SK-N-SH (cell line): ENCODE data around the gene CDC42BPG. TPM values are rescaled to one million over a fixed set of nuclear protein-coding genes. Genes with fewer than 3 reads are reported as not detected.
A peak's percentile ranks its signal among the peaks of the same experiment; 100 is the strongest.
"Not testable (repeated sequence)": the region's sequence is repeated elsewhere in the genome, so short reads cannot be mapped to it uniquely, and the experiment has no call there.

ENCODE experiments used
- CTCF ChIA-PET: fragments of 300-600, 350-600 bp; formaldehyde crosslinking; extraction: SDS; loops from one replicate; lab custom pipeline; 2021; lab: Yijun Ruan, JAX
- POLR2A ChIA-PET: fragments of 350-600 bp; sonication (Branson Sonifier 250); formaldehyde crosslinking; extraction: SDS; loops from one replicate; lab custom pipeline; 2020; ENCODE audit warnings: antibody characterized with exemption, inconsistent platforms; lab: Yijun Ruan, JAX
- DNase-seq: peaks from one replicate; pipeline ENCODE4 v3.0.0; 2012
- H2AFZ ChIP-seq: fragments of 200-600 bp; sonication (generic); 2 replicates; pipeline ENCODE4 v1.8.1; 2016; ENCODE audit warnings: antibody characterized with exemption, mild to moderate bottlenecking, low read depth
- H3F3A ChIP-seq: fragments of 200-600 bp; sonication (generic); replicated peaks from 2 replicates; pipeline ENCODE3; 2016; ENCODE audit warnings: antibody characterized with exemption, mild to moderate bottlenecking; ENCODE audit not compliant: insufficient read depth
- H3K27ac ChIP-seq, 2 experiments: fragments of 200-500 bp in 1 of 2; fragments of 200-600 bp in 1 of 2; sonication (Bioruptor generic) in 1 of 2; sonication (generic), shearing (Covaris generic) in 1 of 2; 2 replicates each; pipeline versions ENCODE4 v1.5.1 to v1.6.1; 2014 to 2016; ENCODE audit warnings: low read depth in 2 of 2, inconsistent platforms in 1 of 2, low read length in 1 of 2, mild to moderate bottlenecking in 1 of 2, mixed read lengths in 1 of 2
- H3K27me3 ChIP-seq: fragments of 200-600 bp; sonication (generic), shearing (Covaris generic); 2 replicates; pipeline ENCODE4 v1.6.1; 2016; ENCODE audit warnings: mixed run types; ENCODE audit not compliant: insufficient read depth
- H3K36me3 ChIP-seq, 2 experiments: fragments of 200-500 bp in 1 of 2; fragments of 200-600 bp in 1 of 2; sonication (Bioruptor generic) in 1 of 2; sonication (generic) in 1 of 2; replicated peaks in 1 of 2; 2 replicates each; pipeline versions ENCODE3 to v1.5.1; 2014 to 2016; ENCODE audit warnings: low read length in 1 of 2, mild to moderate bottlenecking in 1 of 2; ENCODE audit not compliant: insufficient read depth in 2 of 2, control insufficient read depth in 1 of 2
- H3K4me1 ChIP-seq, 2 experiments: fragments of 200-500 bp in 1 of 2; fragments of 200-600 bp in 1 of 2; sonication (Bioruptor generic) in 1 of 2; sonication (generic), shearing (Covaris generic) in 1 of 2; 2 replicates each; pipeline versions ENCODE4 v1.5.1 to v1.6.1; 2014 to 2016; ENCODE audit warnings: low read depth in 1 of 2, low read length in 1 of 2, mixed run types in 1 of 2; ENCODE audit not compliant: insufficient read depth in 2 of 2, control insufficient read depth in 1 of 2
- H3K4me2 ChIP-seq: fragments of 200-600 bp; sonication (generic), shearing (Covaris generic); 2 replicates; pipeline ENCODE4 v1.6.1; 2017; ENCODE audit warnings: mixed run types
- H3K4me3 ChIP-seq, 2 experiments: fragments of 200-500 bp in 1 of 2; fragments of 200-600 bp in 1 of 2; sonication (Bioruptor generic) in 1 of 2; sonication (generic), shearing (Covaris generic) in 1 of 2; 2 replicates each; pipeline versions ENCODE4 v1.5.1 to v1.8.1; 2014 to 2016; ENCODE audit warnings: low read depth in 2 of 2, inconsistent platforms in 1 of 2, low read length in 1 of 2, mild to moderate bottlenecking in 1 of 2, mixed read lengths in 1 of 2, moderate library complexity in 1 of 2
- H3K79me2 ChIP-seq: fragments of 200-600 bp; sonication (generic); 2 replicates; pipeline ENCODE4 v1.8.1; 2017; ENCODE audit warnings: mild to moderate bottlenecking; ENCODE audit not compliant: insufficient read depth
- H3K9ac ChIP-seq: fragments of 200-600 bp; sonication (generic); 2 replicates; pipeline ENCODE4 v1.6.1; 2017; ENCODE audit warnings: mixed run types
- H3K9me2 ChIP-seq: fragments of 200-600 bp; sonication (generic); 2 replicates; pipeline ENCODE4 v1.6.1; 2017; ENCODE audit warnings: mixed run types
- H3K9me3 ChIP-seq: fragments of 200-600 bp; sonication (generic); 2 replicates; pipeline ENCODE4 v1.6.1; 2017; ENCODE audit warnings: mixed run types, mild to moderate bottlenecking, moderate library complexity
- H4K20me1 ChIP-seq: fragments of 200-600 bp; sonication (generic); 2 replicates; pipeline ENCODE4 v1.6.1; 2017; ENCODE audit warnings: mild to moderate bottlenecking, mixed run types; ENCODE audit not compliant: insufficient read depth
- CHD2 ChIP-seq: fragments of 150-350 bp; IDR thresholded peaks from 2 replicates; pipeline ENCODE4 v1.6.1; 2018; ENCODE audit warnings: low read length; ENCODE audit not compliant: partially characterized antibody
- ELF1 ChIP-seq: IDR thresholded peaks from 2 replicates; pipeline ENCODE4 v1.4.0; 2012
- EZH2phosphoT487 ChIP-seq: fragments of 200-600 bp; sonication (generic); IDR thresholded peaks from 2 replicates; pipeline ENCODE4 v1.6.1; 2017; ENCODE audit warnings: low read depth, mixed run types, mild to moderate bottlenecking, antibody characterized with exemption, moderate library complexity, borderline replicate concordance
- FOXJ3 ChIP-seq: sonication (generic); formaldehyde crosslinking; IDR thresholded peaks from 2 replicates; pipeline ENCODE4 v1.5.1; 2020; ENCODE audit warnings: mild to moderate bottlenecking, missing genetic modification reagents
- GABPA ChIP-seq: IDR thresholded peaks from 2 replicates; pipeline ENCODE4 v1.4.0; 2012; ENCODE audit warnings: low read depth, mild to moderate bottlenecking
- MXI1 ChIP-seq: IDR thresholded peaks from 2 replicates; pipeline ENCODE4 v1.6.1; 2012; ENCODE audit warnings: mild to moderate bottlenecking, low read depth, low read length, improper control_type of control experiment
- RAD21 ChIP-seq: IDR thresholded peaks from 2 replicates; pipeline ENCODE4 v1.6.1; 2012; ENCODE audit warnings: mild to moderate bottlenecking, low read length
- RXRA ChIP-seq: IDR thresholded peaks from 2 replicates; pipeline ENCODE4 v1.4.0; 2012; ENCODE audit warnings: low read depth, mild to moderate bottlenecking, borderline replicate concordance
- SMC3 ChIP-seq: IDR thresholded peaks from 2 replicates; pipeline ENCODE4 v1.6.1; 2012; ENCODE audit warnings: low read depth, low read length, improper control_type of control experiment
- TAF1 ChIP-seq: IDR thresholded peaks from 2 replicates; pipeline ENCODE4 v1.6.1; 2012; ENCODE audit warnings: low read depth, mild to moderate bottlenecking, low read length, moderate library complexity, borderline replicate concordance
- YY1 ChIP-seq: IDR thresholded peaks from 2 replicates; pipeline ENCODE4 v1.4.0; 2012; ENCODE audit warnings: low read depth, mild to moderate bottlenecking
- WGBS: methylation state at CpG from one replicate; pipeline ENCODE4 v1.1.6; 2017; ENCODE audit warnings: low lambda C conversion rate; 5-methylcytosine and 5-hydroxymethylcytosine counted together
- polyA plus RNA-seq, 3 experiments: library from polyadenylated mRNA; depleted of rRNA; stranded (reverse); fragments of >200 nt; gene quantifications; 2 replicates each; pipeline ENCODE4 v1.2.3, GENCODE V29; 2012
- TF ChIP-seq, protein P1 (sequence below): fragments of 150-350 bp; IDR thresholded peaks from 2 replicates; pipeline ENCODE4 v1.6.1; 2016; ENCODE audit warnings: mild to moderate bottlenecking, low read depth, low read length
- TF ChIP-seq, protein P2 (sequence below): fragments of 200-600 bp; sonication (generic); IDR thresholded peaks from 2 replicates; pipeline ENCODE4 v1.6.1; 2017; ENCODE audit warnings: antibody characterized with exemption, mild to moderate bottlenecking, moderate library complexity
- TF ChIP-seq, protein P3 (sequence below): IDR thresholded peaks from 2 replicates; pipeline ENCODE4 v1.4.0; 2012; ENCODE audit warnings: low read depth

Gene CDC42BPG
- polyA plus RNA-seq, 1 of the 3 experiments (the other 2 are of a cell fraction) = 0.33 TPM

DNA sequence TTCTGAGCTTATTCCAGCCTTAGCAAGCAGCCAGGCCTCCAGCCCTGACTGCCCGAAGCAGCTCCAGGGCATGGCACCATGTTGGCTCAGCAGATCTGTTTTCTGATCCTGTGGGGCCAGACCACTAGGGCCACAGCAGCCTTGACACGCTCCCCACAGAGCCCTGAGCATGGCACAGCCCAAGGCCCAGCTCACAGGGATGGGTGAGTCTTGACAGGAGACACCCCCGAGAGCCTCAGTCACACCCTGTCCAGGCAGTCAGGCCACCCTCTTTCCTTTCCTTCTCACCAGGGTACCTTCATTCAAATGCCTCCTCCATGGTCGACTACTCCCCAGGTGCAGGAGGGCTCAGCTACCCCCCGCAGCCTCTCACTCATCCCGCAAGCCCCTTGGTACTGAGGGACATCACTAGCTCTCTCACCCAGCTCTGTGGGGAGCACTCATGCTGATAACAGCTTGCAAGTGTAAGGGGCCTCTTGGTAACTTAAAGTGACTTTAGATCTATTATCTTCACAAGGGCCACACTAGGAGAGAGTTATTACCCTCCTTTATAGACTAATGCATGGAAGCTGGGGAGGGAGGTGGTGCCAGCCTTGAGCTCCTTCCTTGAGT is 3.9 kb upstream of the CDC42BPG start:
- ChIA-PET POLR2A (no interaction called here), CTCF (interaction anchor here (0.6 to 12.8 kb wide), 21 partner anchors 10 to 489 kb away, joined by 3 to 530 read pairs (median 4); partner anchors contain the start of genes EHD1, MEN1, TM7SF2 and ZNHIT2)
- 91% methylated on average over 6 of the region's 6 CpGs for WGBS
- Histone ChIP-seq H3K9me3 (no peaks in the 10 kb centered on the region), H3K27me3 (no peaks in the 10 kb centered on the region), H3F3A (peaks cover 15% of the 10 kb centered on the region), H3K9ac (no peak overlapping the region), H3K79me2 (no peaks in the 10 kb centered on the region), H3K9me2 (no peaks in the 10 kb centered on the region), H4K20me1 (no peaks in the 10 kb centered on the region), H2AFZ (no peak overlapping the region), H3K4me2 (no peak overlapping the region), H3K36me3 (peaks cover 0 to 1% of the 10 kb centered on the region in 2 experiments), H3K4me3 (no peak overlapping the region), H3K27ac (no peak overlapping the region), H3K4me1 (peaks cover 0 to 7% of the 10 kb centered on the region in 2 experiments; a peak in 1 of 4 replicates)
- no peak for DNase-seq
- TF ChIP-seq CHD2 (no peak), TAF1 (no peak), EZH2phosphoT487 (no peak), YY1 (no peak), GABPA (no peak), MXI1 (no peak)
- TF ChIP-seq, protein P1, sequence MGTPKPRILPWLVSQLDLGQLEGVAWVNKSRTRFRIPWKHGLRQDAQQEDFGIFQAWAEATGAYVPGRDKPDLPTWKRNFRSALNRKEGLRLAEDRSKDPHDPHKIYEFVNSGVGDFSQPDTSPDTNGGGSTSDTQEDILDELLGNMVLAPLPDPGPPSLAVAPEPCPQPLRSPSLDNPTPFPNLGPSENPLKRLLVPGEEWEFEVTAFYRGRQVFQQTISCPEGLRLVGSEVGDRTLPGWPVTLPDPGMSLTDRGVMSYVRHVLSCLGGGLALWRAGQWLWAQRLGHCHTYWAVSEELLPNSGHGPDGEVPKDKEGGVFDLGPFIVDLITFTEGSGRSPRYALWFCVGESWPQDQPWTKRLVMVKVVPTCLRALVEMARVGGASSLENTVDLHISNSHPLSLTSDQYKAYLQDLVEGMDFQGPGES = no peak

DNA sequence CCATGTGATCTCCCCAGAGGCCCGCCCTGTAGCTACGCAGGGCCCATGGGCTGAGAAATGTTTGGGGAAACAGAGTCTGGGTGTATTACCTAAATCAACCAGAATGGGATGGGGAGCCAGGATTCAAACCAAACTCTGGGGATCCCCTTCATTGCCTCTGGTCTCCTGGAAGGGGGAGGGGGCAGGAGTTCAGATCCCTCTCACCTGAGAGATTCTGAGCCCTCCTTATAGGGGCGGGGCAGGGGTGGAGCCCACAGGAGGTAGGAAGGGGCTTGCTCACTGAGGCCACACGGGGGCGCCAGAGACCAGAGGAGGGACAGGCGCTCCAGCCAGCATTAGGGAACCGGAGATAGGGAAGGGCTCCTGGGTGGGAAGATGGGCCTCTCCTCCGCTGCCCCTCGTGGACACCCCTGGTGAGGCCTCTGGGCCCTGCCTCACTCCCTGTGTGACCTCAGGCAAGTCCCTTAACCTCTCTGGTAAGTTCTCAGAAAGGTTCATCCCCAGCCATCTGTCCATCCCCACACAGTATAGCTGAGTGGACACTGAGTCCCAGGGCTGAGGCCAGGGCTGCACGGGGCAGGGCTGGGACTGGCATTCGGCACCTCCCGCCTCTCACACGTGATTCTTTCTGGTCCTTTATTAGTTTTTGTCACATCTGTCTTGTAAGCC is 2.7 kb upstream of the CDC42BPG start:
- H3K27me3 ChIP-seq = no peaks in the 10 kb centered on the region
- WGBS = 42% methylated on average over 6 of the region's 13 CpGs
- no peaks in the 10 kb centered on the region for H4K20me1 ChIP-seq
- POLR2A ChIA-PET = no interaction called here
- H3K4me1 ChIP-seq = peaks cover 5 to 7% of the 10 kb centered on the region in 2 experiments; a peak in 2 of 4 replicates
- H3K79me2 ChIP-seq = no peaks in the 10 kb centered on the region
- H3K4me2 ChIP-seq = no peak overlapping the region
- H2AFZ ChIP-seq = no peak overlapping the region
- TF ChIP-seq ELF1 (no peak), TAF1 (no peak), CHD2 (peak; percentile 60), RXRA (no peak), RAD21 (peak; percentile 95), SMC3 (peak; percentile 88), FOXJ3 (CRISPR knock-in tag) (no peak)
- TF ChIP-seq, protein P2, sequence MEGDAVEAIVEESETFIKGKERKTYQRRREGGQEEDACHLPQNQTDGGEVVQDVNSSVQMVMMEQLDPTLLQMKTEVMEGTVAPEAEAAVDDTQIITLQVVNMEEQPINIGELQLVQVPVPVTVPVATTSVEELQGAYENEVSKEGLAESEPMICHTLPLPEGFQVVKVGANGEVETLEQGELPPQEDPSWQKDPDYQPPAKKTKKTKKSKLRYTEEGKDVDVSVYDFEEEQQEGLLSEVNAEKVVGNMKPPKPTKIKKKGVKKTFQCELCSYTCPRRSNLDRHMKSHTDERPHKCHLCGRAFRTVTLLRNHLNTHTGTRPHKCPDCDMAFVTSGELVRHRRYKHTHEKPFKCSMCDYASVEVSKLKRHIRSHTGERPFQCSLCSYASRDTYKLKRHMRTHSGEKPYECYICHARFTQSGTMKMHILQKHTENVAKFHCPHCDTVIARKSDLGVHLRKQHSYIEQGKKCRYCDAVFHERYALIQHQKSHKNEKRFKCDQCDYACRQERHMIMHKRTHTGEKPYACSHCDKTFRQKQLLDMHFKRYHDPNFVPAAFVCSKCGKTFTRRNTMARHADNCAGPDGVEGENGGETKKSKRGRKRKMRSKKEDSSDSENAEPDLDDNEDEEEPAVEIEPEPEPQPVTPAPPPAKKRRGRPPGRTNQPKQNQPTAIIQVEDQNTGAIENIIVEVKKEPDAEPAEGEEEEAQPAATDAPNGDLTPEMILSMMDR = peak; percentile 96
- TF ChIP-seq, protein P3, sequence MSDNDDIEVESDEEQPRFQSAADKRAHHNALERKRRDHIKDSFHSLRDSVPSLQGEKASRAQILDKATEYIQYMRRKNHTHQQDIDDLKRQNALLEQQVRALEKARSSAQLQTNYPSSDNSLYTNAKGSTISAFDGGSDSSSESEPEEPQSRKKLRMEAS = 0 out of 2 replicates have a peak, but pooled peaks have one; percentile 32
- H3K36me3 ChIP-seq = no peaks in the 10 kb centered on the region
- H3F3A ChIP-seq = peaks cover 15% of the 10 kb centered on the region
- H3K9ac ChIP-seq = no peak overlapping the region
- CTCF ChIA-PET = interaction anchor here (0.6 to 12.8 kb wide), 27 partner anchors 9 to 271 kb away, joined by 3 to 530 read pairs (median 4); partner anchors contain the start of genes BATF2, EHD1, PPP2R5B and ZNHIT2
- no peaks in the 10 kb centered on the region for H3K9me2 ChIP-seq
- H3K9me3 ChIP-seq = no peaks in the 10 kb centered on the region
- no peak overlapping the region for H3K27ac ChIP-seq
- peak overlapping the region in 1 of 2 experiments; percentile 39; a peak in 1 of 4 replicates for H3K4me3 ChIP-seq
- peak; percentile 97 for DNase-seq

DNA sequence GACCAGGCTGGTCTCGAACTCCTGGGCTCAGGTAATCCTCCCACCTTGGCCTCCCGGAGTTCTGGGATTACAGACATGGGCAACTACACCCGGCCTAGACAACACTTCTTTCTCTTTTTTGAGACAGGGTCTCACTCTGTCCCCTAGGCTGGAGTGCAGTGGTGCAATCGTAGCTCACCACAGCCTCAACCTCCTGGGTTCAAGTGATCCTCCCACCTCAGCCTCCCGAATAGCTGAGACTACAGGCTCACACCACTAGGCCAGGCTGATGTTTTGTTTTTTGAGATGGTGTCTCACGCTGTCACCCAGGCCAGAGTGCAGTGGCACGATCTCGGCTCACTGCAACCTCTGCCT is 1.3 kb upstream of the CDC42BPG start:
- H3K9ac ChIP-seq, H3K9me3 ChIP-seq, H3K4me3 ChIP-seq, H3K27me3 ChIP-seq, H3K4me2 ChIP-seq, H3K27ac ChIP-seq, POLR2A ChIA-PET, H2AFZ ChIP-seq, H4K20me1 ChIP-seq, H3K4me1 ChIP-seq, H3K9me2 ChIP-seq, DNase-seq, H3K79me2 ChIP-seq, H3K36me3 ChIP-seq: not testable (repeated sequence)
- 95% methylated on average over 8 of the region's 8 CpGs for WGBS
- CTCF ChIA-PET = interaction anchor here (1.0 to 12.8 kb wide), 6 partner anchors 10 to 266 kb away, joined by 3 to 530 read pairs (median 12); partner anchors contain the start of genes EHD1 and TM7SF2
- H3F3A ChIP-seq = peaks cover 15% of the 10 kb centered on the region
